T follicular helper cell (primary cell): Measurements from ENCODE around the gene CALM1.
"Not testable (repeated sequence)": the region's sequence is repeated elsewhere in the genome, so short reads cannot be mapped to it uniquely, and the experiment has no call there.

Experiments used
- DNase-seq: peaks from one replicate; pipeline ENCODE4 v3.0.0-alpha.2; 2020; ENCODE audit warnings: low read depth

CALM1 gene

DNA sequence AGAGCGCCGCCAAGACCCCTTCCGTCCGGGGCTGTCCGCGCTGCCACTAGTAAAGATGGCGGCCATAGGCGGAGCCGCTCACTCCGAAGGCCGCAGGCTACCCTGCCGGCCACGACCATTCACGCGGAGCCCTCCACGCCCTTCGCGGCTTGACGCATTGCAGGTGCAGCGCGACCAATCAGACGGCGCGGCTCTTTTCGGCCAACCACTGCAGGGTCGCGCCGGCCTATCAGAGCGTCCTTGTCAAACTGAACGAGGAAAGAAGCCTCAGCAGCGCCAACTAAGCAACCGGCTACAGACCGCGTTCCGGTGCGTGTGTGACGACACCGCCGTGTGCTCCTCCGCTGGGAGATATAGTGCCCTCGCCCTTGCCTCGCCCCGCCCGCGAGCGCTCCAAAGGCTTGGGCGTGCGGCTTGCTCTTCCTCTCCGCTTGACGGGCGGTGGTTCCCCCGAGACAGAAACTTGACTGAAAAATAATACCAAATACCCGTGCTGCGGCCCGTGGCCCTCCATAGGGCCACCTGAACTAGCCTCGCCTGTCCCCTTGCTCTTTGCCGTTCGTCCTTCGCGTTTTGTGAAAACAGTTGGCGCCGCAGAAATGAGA is 13.6 kb upstream of the CALM1 start:
- DNase-seq = peak; percentile 94

GRCh38 chr14:90383731-90384542 is 12.9 kb upstream of the CALM1 start:
- peak; percentile 37 for DNase-seq

DNA sequence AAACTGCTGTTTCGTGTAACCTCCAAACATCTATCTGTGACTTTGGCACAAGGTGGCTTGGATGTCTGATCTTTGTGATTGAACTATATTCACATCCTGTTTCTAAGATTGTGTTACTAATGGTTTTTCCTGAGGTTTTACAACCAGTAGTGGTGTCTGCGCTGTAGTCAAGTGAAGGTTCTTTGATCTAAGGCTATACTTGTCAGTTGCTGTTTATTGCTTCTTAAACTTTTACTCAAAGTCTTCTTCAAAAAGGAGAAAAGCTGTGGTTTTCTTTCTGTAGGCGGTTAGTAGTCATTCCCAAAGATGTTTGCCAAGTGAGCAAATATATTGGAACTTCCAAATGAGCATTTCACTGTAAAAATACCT is 12.3 kb upstream of the CALM1 start:
- no peak for DNase-seq

GRCh38 chr14:90386321-90386720 is 10.5 kb upstream of the CALM1 start:
- DNase-seq = no peak

DNA sequence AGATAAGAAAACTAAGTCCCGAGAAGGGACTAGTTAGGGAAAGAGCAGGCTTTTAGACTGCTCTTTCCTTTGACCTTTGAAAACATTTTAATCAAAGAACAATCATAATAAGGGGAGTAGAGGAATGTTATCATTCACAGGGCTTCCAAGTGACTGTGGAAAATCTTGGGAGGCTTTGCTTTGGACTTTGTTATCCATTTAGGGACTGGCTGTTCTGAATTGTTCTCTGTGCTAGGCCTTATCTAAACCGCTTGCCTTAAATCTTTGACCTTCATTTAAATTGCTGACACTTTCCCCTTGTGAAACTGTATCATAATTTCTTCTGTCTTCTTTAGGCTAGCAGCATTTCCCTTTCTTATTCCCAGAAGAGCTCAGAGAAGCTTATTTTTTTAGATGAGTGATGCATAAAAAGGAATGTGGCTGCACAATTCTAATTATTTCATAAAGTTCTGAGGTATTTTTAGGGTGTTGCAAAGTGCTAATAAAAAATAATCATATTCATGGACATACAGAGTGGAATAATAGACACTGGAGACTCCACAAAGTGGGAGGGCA is 9.5 kb upstream of the CALM1 start:
- no peak for DNase-seq

- no peak for DNase-seq
These were observed 8.4 kb upstream of the CALM1 start for GRCh38 chr14:90388437-90388836.

- DNase-seq = no peak
These were observed 7.8 kb upstream of the CALM1 start for GRCh38 chr14:90388982-90389381.

DNA sequence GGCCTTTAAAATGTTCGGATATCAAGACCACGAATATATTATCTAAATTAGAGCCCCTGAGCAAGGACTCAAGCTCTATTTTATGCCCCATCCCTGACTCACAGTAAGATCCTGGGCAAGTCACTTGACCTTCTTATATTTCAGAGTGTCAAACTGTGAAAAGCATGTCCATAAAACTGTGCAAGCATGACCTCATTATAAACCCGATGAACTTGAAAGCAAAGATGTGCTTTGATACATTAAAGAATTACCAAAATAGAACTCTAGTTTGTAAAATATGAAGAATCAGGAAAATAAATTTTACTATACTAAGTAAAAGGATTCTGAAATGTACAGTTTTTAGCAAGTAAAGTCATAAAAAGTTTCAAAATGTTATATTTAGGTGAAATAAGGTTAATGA is 2.9 kb upstream of the CALM1 start:
- no peak for DNase-seq

GRCh38 chr14:90394782-90395181 is 2.0 kb upstream of the CALM1 start:
- DNase-seq = not testable (repeated sequence)

GRCh38 chr14:90397425-90398314 is 841 bp downstream of the CALM1 start:
- DNase-seq = peak; percentile 52

GRCh38 chr14:90398315-90398839 is 1.5 kb downstream of the CALM1 start:
- peak; percentile 60 for DNase-seq

DNA sequence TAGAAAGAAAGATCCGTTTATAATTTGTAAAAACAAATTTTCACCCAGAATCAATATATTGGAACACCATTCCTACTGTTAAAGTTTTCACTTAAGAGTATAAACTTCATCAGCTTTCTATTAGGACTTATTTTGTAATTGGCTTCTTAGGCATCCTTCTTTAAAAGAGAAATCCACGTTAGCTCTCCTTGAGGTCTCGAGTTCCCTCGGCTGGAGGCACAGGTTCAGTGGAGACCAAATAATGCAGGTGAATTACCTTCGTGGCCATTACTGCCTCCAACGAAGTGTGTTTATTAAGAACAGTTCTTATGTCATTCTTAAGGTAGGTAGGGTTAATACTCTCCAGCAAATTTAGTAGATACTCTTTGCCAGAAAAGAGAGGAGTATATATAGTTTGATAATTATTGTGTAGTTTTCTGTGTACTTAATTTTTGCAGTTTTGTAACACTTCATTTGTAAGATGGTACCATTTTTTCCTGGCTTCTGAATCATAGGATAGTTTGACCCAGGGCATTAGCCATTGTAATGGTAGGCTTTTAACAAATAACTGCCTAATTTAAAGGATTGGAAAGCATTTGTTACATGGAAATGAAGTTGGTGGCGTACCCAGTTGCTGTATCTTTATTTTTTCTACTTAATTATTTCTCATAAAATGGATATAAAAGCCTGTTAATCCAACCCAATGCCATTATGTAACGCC is 2.2 kb downstream of the CALM1 start:
- DNase-seq = no peak

- peak; percentile 82 for DNase-seq
These were observed 3.0 kb downstream of the CALM1 start for GRCh38 chr14:90399541-90400444.

GRCh38 chr14:90400904-90401561 is 4.2 kb downstream of the CALM1 start:
- no peak for DNase-seq

GRCh38 chr14:90402016-90402415 is 5.2 kb downstream of the CALM1 start:
- no peak for DNase-seq

DNA sequence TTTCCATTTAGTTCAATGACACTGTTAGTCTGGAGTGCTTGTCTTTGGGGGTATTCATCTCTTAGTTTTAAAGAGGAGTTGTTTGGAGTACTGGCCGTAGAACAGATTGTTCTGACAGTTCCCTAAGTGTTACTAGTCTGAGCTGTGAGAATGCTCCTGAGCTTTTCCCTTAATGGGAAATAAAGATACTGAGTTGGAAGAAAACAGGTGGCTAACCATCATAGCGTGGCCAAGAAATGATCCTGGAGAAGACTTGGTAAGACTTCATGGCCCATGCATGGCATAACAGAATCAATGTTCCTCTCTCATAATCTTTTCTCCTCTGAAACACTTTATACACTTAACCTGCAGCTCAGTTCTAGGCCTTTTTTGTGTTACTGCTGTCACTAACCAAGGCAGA is 6.2 kb downstream of the CALM1 start:
- DNase-seq = no peak

GRCh38 chr14:90405101-90405500 is 8.3 kb downstream of the CALM1 start:
- DNase-seq = no peak

GRCh38 chr14:90405755-90406154 is 8.9 kb downstream of the CALM1 start:
- no peak for DNase-seq

- no peak for DNase-seq
These were observed 9.6 kb downstream of the CALM1 start for GRCh38 chr14:90406384-90406798.

GRCh38 chr14:90407230-90407629 is 10.4 kb downstream of the CALM1 start:
- no peak for DNase-seq
